ENCODE measurements around the gene EXOC6B.

EXOC6B gene

GRCh38 chr2:72132981-72133720 lies 692.7 kb downstream of the EXOC6B start:
- no peak for DNase-seq (ENCODE audit: low read depth)

DNA sequence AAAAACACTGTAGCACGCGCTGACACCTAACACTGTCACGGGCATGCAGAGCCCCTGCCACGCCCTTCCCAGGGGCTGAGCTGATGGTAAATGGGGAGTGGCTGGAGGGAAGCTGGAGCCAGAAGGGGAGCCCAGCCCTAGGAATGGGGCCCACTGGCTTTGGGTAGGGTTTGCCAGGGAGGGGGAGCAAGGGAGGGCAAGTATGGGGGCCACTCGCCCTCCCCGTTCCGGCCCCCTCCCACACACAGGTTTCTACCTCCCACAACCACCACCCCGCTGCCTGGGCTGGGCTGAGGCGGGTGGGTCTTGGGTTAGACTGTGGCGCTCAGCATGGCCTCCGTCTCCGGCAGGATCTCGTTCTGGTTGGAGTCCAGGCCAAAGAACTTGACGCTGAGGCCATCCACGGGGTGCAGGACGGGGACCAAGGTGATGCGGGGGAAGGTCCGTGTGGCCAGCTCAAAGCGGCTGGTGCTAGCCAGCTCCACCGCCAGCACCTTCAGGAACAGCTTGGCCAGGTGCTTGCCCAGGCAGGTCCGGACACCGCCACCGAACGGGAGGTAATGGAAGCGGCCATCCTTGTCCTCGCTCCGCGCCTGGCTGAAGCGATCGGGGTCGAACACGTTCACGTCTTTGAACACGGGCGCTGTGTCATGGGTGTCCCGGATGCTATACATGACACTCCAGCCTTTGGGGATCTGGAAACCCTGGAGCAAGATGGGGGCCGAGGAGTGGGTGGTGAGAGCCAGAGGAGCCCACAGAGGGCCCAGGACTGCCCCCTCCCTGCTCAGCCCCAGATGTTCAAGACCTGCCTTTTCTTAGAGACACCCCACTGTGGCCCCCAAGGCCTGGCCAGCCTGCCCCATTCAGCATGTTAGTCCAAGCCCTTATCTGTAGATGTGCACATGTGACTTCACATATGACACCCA lies 693.7 kb downstream of the EXOC6B start:
- no peak for DNase-seq (ENCODE audit: low read depth)

GRCh38 chr2:72131371-72131891 lies 694.4 kb downstream of the EXOC6B start:
- DNase-seq (ENCODE audit: low read depth), result no peak

DNA sequence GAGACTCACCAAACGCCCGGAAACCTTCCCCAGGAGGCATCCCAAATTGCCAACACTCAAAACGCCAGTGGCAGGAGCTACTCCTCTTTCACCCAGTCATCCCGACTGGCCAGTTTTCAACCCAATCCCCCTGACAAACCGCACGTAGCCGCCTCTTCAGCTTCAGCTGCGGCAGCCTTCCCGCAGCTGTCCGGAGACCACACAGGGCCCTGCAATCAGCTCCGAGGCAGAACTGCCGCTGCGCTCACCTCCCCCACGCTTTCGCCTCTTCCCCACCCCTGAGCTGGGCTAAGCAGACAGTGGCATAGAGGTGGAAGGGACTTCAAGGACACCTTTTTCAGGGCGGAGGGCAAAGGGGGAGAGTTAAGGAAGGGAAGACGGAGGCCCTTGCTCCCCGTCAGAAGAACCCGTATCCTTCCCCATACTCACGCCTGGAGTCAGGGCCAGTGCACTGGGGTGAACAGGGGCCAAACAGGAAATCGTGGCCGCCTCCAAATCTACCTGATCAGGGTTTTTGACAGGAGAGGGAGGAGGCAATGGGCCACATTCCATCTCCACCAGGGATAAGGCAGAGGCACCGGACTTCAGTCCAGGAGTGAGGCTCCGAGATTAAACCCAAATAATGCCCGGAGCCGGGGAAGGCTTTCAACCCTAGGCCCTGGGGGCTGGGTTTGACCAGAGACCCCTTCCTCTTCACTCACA lies 695.0 kb downstream of the EXOC6B start:
- no peak for DNase-seq (ENCODE audit: low read depth)

- no peak for DNase-seq (ENCODE audit: low read depth)
Observed at GRCh38 chr2:72129681-72130340, 696.0 kb downstream of the EXOC6B start.

DNA sequence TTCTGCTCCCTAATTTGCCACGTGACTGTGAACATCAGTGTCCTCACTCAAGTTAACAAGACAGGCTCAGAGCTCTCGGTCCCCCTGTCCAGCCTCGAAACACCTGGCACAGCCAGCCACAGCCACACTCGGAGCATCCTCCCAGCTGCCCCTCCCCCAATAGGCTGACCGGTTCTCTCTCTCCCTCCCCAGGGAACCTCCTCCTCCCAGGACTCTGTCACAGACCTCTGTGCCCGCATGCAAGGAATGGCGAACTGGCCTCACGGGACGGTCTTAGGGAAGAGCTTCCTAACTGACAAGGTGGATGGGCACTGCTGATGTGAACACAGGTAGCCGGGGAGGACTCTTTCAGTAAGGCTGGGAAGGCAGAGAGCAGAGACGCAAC lies 697.0 kb downstream of the EXOC6B start:
- no peak for DNase-seq (ENCODE audit: low read depth)

DNA sequence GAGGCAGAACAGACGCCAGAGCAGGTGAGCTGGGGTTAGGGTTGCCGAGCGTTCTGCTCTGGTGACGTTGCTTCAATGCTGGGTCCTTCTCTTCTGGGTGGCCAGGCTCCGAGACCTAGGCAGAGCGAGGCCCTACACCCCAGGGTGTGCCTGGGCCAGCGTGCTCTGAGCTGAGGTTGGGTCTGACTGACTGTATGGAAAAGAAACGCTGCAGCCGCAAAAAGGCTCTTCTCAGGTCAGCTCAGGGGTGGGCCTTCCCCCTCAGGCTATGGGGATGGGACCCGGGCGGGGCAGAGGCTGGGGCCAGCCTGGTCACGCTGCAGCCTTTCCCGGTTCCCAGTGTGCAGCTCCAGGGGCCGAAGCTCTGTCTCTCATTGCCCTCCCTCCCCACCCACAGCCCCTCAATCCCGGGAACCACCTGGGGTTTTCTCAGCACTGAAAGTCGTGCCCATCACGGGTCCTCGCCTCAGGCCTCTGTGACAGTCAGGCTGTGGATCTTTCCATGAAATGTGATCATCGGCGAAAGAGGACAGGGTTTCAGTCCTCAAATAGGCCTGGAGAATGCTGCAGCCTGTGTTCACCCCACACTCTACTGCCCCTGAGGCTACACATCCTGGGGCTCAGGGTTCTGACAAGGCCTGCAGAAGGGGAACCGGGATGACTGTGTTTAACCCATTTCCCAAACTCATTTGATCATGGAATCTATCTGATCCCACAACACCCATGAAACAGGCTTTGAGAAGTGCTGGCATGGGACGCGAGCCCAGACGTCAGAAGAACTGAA lies 697.6 kb downstream of the EXOC6B start:
- DNase-seq (ENCODE audit: low read depth), result no peak

GRCh38 chr2:72127401-72128058 lies 698.3 kb downstream of the EXOC6B start:
- DNase-seq (ENCODE audit: low read depth), result no peak

DNA sequence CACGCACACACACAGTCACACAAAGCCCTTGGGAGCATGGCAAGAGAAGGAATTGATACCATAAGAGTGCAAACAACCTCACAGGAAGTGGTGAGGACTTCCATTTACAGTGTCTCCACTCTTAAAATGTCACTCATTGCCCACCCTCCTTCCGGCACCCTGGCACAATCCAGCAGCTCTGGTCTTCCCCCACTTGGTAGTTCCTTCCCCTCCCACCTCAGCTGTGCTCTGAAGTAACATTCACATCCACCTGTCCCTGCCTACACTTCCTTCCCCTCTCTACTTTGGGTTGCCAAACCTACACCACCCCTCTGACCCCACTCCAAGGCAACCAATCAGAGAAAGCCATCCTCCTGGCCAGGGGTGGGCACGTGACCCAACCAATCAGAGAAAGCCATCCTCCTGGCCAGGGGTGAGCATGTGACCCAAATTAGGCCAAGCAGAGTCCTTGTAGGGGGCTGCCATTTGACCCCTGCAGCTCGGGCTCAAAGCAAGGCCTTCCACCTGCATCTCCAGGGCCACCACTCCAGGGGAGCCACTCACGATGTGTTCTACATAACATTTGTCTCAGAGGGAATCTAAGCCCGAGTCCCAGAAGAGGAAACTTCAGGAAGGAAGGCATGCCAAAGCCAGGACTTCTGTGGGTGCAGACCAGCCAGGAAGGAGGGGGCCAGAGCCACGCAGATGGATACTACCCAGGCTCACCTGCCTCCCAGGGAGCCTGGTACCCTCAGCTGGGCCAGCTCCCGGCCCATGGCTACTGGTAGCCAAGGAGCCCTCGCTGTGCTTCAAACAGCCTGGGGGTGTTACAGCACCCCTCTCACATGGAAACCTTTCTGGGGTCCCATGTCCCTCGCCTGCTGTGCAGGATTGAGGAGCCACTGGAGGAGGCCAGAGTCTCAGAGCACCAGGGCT lies 699.4 kb downstream of the EXOC6B start:
- DNase-seq (ENCODE audit: low read depth), result no peak

Data from ELR (cell line).